Activated T-helper 1 cell treated with Interleukin-2 at 50 U/mL for 16 hours (primary cell): Measurements from ENCODE around the gene CLCN1.
"Not testable (repeated sequence)": the region's sequence is repeated elsewhere in the genome, so short reads cannot be mapped to it uniquely, and the experiment has no call there.

Experiments
- DNase-seq: peaks from one replicate; pipeline ENCODE4 v3.0.0-alpha.2; 2020; ENCODE audit warnings: low read depth

CLCN1 gene

DNA sequence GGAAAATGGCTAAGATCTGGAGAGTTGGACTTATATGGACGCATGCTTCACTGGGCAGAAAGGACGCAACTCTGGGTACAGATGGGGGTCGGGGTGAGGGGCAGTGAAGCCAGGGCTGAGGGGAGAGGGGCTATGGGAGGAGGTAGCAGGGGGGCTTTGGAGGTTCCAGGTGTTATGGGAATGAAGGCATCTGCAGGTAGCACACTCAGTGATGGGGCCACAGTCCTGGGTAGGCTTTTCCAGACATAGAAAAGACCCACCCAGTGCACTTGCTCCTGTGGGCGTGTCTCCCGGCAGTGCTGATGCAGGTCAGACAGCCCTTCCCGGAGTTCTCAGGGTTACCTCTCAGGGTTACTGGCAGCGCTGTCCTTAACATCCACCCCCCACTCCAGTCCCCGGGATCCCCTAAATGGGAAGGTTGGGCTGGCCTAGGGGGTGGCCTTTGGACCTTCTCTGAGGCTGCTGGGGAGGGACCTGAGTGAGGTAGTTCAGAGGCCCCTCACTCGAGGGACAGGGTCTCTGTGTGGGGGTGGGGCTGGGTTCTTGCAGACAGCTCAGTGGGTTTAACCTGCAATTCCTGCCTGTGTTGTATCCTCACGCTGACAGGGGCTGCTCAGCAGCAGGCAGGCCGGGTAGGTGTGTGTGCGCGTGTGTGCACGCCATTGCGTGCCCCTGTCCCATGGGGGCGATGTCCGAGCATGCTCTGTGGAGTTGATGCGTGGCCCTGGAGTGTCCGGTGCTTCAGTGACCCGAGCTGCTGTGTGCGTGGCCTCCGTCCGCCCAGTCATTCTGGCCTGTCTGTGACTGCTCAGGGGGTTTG is 71.5 kb downstream of the CLCN1 start:
- no peak for DNase-seq

DNA sequence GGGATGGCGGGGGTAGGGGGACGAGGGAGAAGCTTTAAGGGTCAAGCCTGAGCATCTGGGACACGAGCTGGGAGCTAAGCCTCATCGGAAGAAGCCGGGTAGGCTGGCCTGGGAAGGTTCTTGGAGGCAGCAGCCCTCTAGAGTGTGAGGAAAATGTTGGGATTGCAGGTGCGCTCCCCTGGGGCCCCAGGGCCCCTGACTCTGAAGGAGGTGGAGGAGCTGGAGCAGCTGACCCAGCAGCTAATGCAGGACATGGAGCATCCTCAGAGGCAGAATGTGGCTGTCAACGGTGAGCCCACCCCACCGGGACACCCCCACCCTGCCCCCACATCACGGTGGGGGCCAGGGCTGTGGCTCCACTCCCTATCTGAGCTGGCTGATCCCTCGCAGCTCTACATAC is 72.1 kb downstream of the CLCN1 start:
- DNase-seq = no peak

DNA sequence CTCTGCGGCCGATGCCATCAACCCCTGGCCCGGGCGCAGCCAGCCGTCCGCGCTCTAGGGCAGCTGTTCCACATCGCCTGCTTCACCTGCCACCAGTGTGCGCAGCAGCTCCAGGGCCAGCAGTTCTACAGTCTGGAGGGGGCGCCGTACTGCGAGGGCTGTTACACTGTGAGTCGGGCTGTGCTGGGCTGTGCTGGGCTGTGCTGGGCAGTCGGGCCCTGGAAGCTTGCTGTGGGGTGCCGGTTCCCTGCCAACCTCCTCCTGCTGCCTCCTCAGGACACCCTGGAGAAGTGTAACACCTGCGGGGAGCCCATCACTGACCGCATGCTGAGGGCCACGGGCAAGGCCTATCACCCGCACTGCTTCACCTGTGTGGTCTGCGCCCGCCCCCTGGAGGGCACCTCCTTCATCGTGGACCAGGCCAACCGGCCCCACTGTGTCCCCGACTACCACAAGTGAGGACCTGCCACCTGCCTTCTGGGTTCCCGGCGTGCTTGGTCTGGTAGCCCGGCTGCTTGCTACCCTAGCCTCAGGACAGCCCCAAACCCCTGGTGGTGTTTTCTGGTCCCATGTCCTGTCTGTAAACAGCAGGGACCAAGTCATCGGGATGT is 72.7 kb downstream of the CLCN1 start:
- DNase-seq = no peak

DNA sequence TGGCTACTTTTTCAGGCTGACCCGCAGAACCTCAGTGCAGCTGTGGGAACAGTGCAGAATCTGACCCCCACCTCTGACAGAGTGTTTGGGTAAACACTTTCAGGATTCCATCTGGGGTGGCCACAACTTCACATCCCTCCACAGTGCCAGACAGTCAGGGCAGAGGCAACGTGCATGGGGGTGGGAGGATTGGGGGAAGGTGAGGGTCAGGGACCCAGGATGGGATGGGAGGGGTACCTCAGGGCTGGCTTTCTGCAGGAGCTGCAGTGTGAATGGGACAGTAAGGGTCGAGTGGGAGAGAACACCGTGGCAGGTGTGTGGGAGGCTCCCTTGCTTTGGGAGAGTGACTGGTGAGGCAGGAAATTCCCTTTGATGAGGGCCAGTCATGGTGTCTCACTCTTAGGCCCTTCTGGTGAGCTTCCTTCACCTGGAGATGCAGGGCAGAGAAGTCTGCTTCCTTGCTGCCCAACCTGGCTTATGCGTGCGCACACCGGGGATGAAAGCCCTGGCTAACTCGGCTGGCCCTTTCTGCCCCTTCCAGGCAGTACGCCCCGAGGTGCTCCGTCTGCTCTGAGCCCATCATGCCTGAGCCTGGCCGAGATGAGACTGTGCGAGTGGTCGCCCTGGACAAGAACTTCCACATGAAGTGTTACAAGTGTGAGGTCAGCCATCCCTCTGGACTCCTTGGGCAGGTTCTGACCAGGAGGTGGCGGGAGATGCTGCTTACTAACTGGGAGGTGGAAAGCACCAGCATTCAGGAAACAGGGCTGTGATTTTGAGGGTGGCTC is 73.6 kb downstream of the CLCN1 start:
- no peak for DNase-seq

GRCh38 chr7:143390104-143390772 is 74.3 kb downstream of the CLCN1 start:
- no peak for DNase-seq

- DNase-seq = no peak
These were observed 74.9 kb downstream of the CLCN1 start for GRCh38 chr7:143390773-143391317.

DNA sequence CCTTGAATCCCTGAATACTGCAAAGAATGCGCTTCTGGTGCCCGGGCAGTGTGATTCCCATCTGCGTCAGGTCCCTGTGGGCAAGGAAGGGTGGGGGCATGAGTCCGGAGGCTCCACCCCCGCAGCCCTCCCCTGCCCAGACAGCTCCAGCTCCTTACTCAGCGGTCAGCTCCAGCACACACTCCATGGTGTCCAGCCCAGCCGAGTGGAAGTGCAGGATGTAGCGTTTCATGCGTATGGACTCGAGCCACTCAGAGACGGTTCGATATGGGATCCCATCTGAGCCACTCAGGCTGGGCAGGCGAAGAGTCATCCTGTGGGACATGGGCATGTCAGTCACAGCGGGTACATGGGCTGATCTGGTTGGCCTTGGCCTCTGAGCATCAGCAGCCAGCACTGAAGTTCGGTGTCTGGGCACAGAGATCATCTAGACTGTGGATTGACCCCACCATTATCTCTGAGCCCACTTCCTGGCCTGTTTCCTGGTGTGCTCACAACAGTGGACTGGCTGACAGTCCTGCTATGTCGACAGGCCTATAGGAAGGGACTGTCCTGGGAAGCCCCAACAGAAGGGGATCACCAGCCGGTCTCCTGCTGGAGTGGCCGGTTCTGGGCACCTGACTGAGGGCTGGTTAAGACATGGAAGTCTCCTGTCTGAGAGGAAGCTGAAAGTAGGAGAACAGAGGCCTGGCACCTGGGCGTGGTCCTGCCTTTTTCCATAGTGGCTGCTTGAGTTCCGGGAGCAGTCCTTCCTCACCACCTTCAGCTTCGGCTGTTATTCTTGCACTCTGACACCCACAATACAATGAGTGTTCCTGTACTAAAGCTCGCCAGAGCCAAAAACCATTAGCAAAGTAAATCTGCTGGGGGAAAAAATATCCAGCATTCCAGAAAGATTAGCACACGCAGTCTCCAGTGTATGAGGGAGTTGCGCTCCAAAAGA is 75.8 kb downstream of the CLCN1 start:
- no peak for DNase-seq

- DNase-seq = not testable (repeated sequence)
These were observed 76.5 kb downstream of the CLCN1 start for GRCh38 chr7:143392427-143392826.

- no peak for DNase-seq
These were observed 77.0 kb downstream of the CLCN1 start for GRCh38 chr7:143392875-143393266.

GRCh38 chr7:143393267-143394041 is 77.5 kb downstream of the CLCN1 start:
- no peak for DNase-seq

- no peak for DNase-seq
These were observed 78.2 kb downstream of the CLCN1 start for GRCh38 chr7:143394068-143394467.

DNA sequence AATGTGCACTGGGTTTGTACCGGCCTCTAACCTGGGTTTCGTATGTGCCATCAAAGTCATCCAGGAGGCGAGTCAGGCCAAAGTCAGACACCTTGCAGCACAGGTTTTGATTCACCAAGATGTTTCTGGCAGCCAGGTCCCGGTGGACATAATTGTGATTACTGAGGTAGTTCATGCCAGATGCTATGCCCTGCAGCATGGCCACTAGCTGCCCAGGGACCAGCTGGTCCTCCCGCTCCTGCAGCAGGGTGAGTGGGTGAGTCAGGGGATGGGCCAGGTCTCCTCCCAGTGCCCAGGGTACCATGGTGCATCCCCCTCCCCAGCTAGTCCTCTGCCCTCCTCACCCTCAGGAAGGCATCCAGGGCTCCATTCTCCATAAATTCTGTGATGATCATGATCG is 78.9 kb downstream of the CLCN1 start:
- DNase-seq = no peak

GRCh38 chr7:143395187-143396149 is 79.6 kb downstream of the CLCN1 start:
- no peak for DNase-seq

- DNase-seq = no peak
These were observed 80.3 kb downstream of the CLCN1 start for GRCh38 chr7:143396182-143396581.

DNA sequence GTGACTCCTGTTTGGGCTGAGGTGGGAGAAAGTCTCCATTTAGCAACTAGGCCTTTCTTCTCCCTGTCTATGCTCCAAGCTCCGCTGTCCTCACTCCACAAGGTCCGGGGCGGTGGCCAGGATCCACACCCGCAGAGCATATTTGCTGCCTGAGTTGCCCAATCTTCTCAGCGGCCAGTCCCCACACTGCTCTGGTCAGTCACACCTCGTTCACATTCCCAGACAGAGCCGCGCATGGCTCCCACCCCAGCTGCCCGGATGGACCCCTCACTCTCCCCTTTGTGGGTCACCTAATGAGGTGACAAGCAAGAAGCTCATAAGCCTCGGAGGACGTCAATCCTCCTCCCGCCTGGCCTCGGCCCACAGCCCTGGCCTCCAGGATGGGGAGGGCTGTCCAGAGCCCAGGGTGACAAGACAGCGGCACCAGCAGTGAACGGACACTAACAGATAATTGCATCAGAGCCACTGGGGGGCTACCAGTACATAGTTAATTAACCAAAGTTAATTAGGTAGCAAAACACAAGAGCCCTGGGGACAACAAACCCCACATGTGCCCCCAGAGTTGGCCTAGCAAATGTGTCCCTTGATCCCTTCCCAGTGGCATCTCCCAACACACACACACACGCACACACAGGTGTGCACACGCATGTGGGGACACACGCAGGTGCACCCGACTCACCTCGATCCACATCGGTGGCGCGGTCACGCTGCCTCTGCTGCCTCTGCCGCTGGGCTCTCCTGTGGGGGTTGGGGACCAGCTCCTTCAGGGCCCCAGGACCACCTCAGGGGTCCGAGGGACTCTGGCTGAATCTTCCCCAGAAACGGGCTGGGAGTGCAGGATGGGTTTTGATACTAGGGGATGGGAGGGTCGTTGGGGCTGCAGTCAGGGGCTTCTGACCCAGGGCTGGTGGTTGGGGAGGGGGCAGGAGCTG is 81.0 kb downstream of the CLCN1 start:
- DNase-seq = no peak

- no peak for DNase-seq
These were observed 82.0 kb downstream of the CLCN1 start for GRCh38 chr7:143397710-143398530.

GRCh38 chr7:143398616-143399015 is 82.7 kb downstream of the CLCN1 start:
- no peak for DNase-seq
